HAP-1 (cell line): ENCODE measurements around the gene TYSND1.
A peak's percentile ranks its signal among the peaks of the same experiment; 100 is the strongest.
"Not testable (repeated sequence)": the region's sequence is repeated elsewhere in the genome, so short reads cannot be mapped to it uniquely, and the experiment has no call there.

ENCODE experiments used
- DNase-seq, 2 experiments: peaks; one replicate each; pipeline ENCODE4 v3.0.0-alpha.2; 2016 to 2020; ENCODE audit warnings: low spot score in 2 of 2
- H3K27me3 ChIP-seq: fragments of 250-450 bp; sonication (Bioruptor Pico); 2 replicates; pipeline ENCODE4 v1.5.1; 2020; ENCODE audit warnings: low read depth, mild to moderate bottlenecking, moderate library complexity
- H3K36me3 ChIP-seq: fragments of 250-450 bp; sonication (Bioruptor Pico); replicated peaks from 2 replicates; pipeline ENCODE4 v1.5.1; 2020; ENCODE audit warnings: mild to moderate bottlenecking
- H3K4me1 ChIP-seq: fragments of 250-450 bp; sonication (Bioruptor Pico); 2 replicates; pipeline ENCODE4 v1.5.1; 2020; ENCODE audit warnings: mild to moderate bottlenecking
- H3K4me3 ChIP-seq: fragments of 250-450 bp; sonication (Bioruptor Pico); 2 replicates; pipeline ENCODE4 v1.5.1; 2020; ENCODE audit warnings: mild to moderate bottlenecking, moderate library complexity
- H3K9me3 ChIP-seq: fragments of 250-450 bp; sonication (Bioruptor Pico); 2 replicates; pipeline ENCODE4 v1.5.1; 2020; ENCODE audit warnings: mild to moderate bottlenecking, moderate library complexity
- in situ Hi-C: fragments of 300-500 bp; cut with MboI; formaldehyde crosslinking; loops from 3 replicates; pipeline ENCODE4 v1.14.3; 2020; ENCODE audit warnings: low sequenced_read_pairs, inconsistent platforms, mixed read lengths

The TYSND1 gene

GRCh38 chr10:70146489-70147258 is at the start of gene TYSND1:
TYSND1 (minus strand) TSS chr10:70146700; CDS start chr10:70146586, 114 bp downstream.
- Histone ChIP-seq H3K9me3 (no peaks in the 10 kb centered on the region), H3K4me1 (peaks cover 20% of the 10 kb centered on the region), H3K27me3 (no peaks in the 10 kb centered on the region), H3K36me3 (peaks cover 19% of the 10 kb centered on the region), H3K4me3 (peak within 1 kb of the TSS; percentile 62)
- in situ Hi-C loops = no loop called here
- peak; percentile 98 to 99 for DNase-seq

GRCh38 chr10:70193391-70193844 is 46.9 kb upstream of the TYSND1 start:
- Histone ChIP-seq H3K4me1 (peaks cover 9% of the 10 kb centered on the region), H3K9me3 (no peaks in the 10 kb centered on the region), H3K4me3 (no peak overlapping the region), H3K36me3 (peaks cover 13% of the 10 kb centered on the region; the same call in 1 of the 2 replicates), H3K27me3 (no peaks in the 10 kb centered on the region)
- in situ Hi-C loops = no loop called here
- DNase-seq = no peak

GRCh38 chr10:70192326-70192968 is 45.9 kb upstream of the TYSND1 start:
- no peaks in the 10 kb centered on the region for H3K9me3 ChIP-seq
- in situ Hi-C loops = no loop called here

GRCh38 chr10:70191972-70192305 is 45.4 kb upstream of the TYSND1 start:
- no peak for DNase-seq
- no peaks in the 10 kb centered on the region for H3K27me3 ChIP-seq
- no peak overlapping the region for H3K4me3 ChIP-seq
- H3K9me3 ChIP-seq = no peaks in the 10 kb centered on the region
- H3K36me3 ChIP-seq = 0 out of 2 replicates have a peak, but pooled peaks cover 4% of the 10 kb centered on the region
- in situ Hi-C loops = no loop called here
- H3K4me1 ChIP-seq = peaks cover 9% of the 10 kb centered on the region

More at GRCh38 chr10:70192326-70192968, 45.9 kb upstream of the TYSND1 start:
- H3K4me3 ChIP-seq = no peak overlapping the region
- no peak for DNase-seq
- no peaks in the 10 kb centered on the region for H3K27me3 ChIP-seq
- peaks cover 6% of the 10 kb centered on the region; the same call in 1 of the 2 replicates for H3K36me3 ChIP-seq
- peaks cover 9% of the 10 kb centered on the region for H3K4me1 ChIP-seq

- H3K36me3 ChIP-seq = 0 out of 2 replicates have a peak, but pooled peaks cover 4% of the 10 kb centered on the region
- peak in 1 of 2 experiments; percentile 9 for DNase-seq
- no peaks in the 10 kb centered on the region for H3K9me3 ChIP-seq
- in situ Hi-C loops = no loop called here
- H3K4me1 ChIP-seq = peaks cover 9% of the 10 kb centered on the region
- H3K4me3 ChIP-seq = no peak overlapping the region
- H3K27me3 ChIP-seq = no peaks in the 10 kb centered on the region
These were observed 44.9 kb upstream of the TYSND1 start for GRCh38 chr10:70191161-70191971.

- Histone ChIP-seq H3K4me3 (no peak overlapping the region), H3K9me3 (no peaks in the 10 kb centered on the region), H3K4me1 (peaks cover 9% of the 10 kb centered on the region), H3K27me3 (no peaks in the 10 kb centered on the region), H3K36me3 (no peaks in the 10 kb centered on the region)
- in situ Hi-C loops = no loop called here
- no peak for DNase-seq
These were observed 44.1 kb upstream of the TYSND1 start for GRCh38 chr10:70190581-70190980.

GRCh38 chr10:70190102-70190501 is 43.6 kb upstream of the TYSND1 start:
- peaks cover 9% of the 10 kb centered on the region for H3K4me1 ChIP-seq
- H3K9me3 ChIP-seq = no peaks in the 10 kb centered on the region
- H3K27me3 ChIP-seq = no peaks in the 10 kb centered on the region
- H3K36me3 ChIP-seq = no peaks in the 10 kb centered on the region
- no peak for DNase-seq
- H3K4me3 ChIP-seq = no peak overlapping the region
- in situ Hi-C loops = no loop called here

GRCh38 chr10:70188768-70189167 is 42.3 kb upstream of the TYSND1 start:
- Histone ChIP-seq H3K4me1 (peaks cover 9% of the 10 kb centered on the region), H3K4me3 (no peak overlapping the region), H3K36me3 (no peaks in the 10 kb centered on the region), H3K27me3 (peaks cover 4% of the 10 kb centered on the region), H3K9me3 (no peaks in the 10 kb centered on the region)
- DNase-seq = no peak
- in situ Hi-C loops = no loop called here

- H3K4me1 ChIP-seq = peaks cover 4% of the 10 kb centered on the region
- in situ Hi-C loops = no loop called here
- no peak overlapping the region for H3K4me3 ChIP-seq
- peaks cover 11% of the 10 kb centered on the region for H3K27me3 ChIP-seq
- H3K36me3 ChIP-seq = no peaks in the 10 kb centered on the region
- H3K9me3 ChIP-seq = no peaks in the 10 kb centered on the region
- DNase-seq = no peak
These were observed 40.1 kb upstream of the TYSND1 start for GRCh38 chr10:70186571-70186970.

- Histone ChIP-seq H3K4me1 (no peaks in the 10 kb centered on the region), H3K36me3 (no peaks in the 10 kb centered on the region), H3K27me3 (peaks cover 11% of the 10 kb centered on the region), H3K4me3 (no peak overlapping the region), H3K9me3 (no peaks in the 10 kb centered on the region)
- no peak for DNase-seq
- in situ Hi-C loops = no loop called here
These were observed 39.6 kb upstream of the TYSND1 start for GRCh38 chr10:70186090-70186489.

- Histone ChIP-seq H3K4me3 (no peak overlapping the region), H3K9me3 (no peaks in the 10 kb centered on the region), H3K36me3 (no peaks in the 10 kb centered on the region), H3K4me1 (no peaks in the 10 kb centered on the region), H3K27me3 (peaks cover 11% of the 10 kb centered on the region)
- no peak for DNase-seq
- in situ Hi-C loops = no loop called here
These were observed 36.8 kb upstream of the TYSND1 start for GRCh38 chr10:70183304-70183703.

- H3K4me1 ChIP-seq, H3K27me3 ChIP-seq, DNase-seq, H3K4me3 ChIP-seq, H3K9me3 ChIP-seq, H3K36me3 ChIP-seq, in situ Hi-C loops: not testable (repeated sequence)
These were observed 32.7 kb upstream of the TYSND1 start for GRCh38 chr10:70179209-70179608.

- in situ Hi-C loops = no loop called here
- no peaks in the 10 kb centered on the region for H3K9me3 ChIP-seq
These were observed 31.7 kb upstream of the TYSND1 start for GRCh38 chr10:70178139-70178725.

More at GRCh38 chr10:70178139-70178725, 31.7 kb upstream of the TYSND1 start:
- DNase-seq = no peak
- H3K4me3 ChIP-seq = no peak overlapping the region
- peaks cover 2% of the 10 kb centered on the region for H3K27me3 ChIP-seq
- no peaks in the 10 kb centered on the region for H3K36me3 ChIP-seq
- H3K4me1 ChIP-seq = no peaks in the 10 kb centered on the region
